Mesenchymal stem cell (in vitro differentiated cells and primary cell): ENCODE results near the gene MRTFA.
"Not testable (repeated sequence)": the region's sequence is repeated elsewhere in the genome, so short reads cannot be mapped to it uniquely, and the experiment has no call there.

Experiments
- DNase-seq: peaks from one replicate; pipeline ENCODE4 v3.0.0-alpha.2; 2013
- H2AFZ ChIP-seq: one replicate; pipeline ENCODE4 v1.6.1; 2013; ENCODE audit warnings: low read depth, mild to moderate bottlenecking, control low read depth, inconsistent platforms, low read length, moderate library complexity
- H2AK5ac ChIP-seq: 2 replicates; pipeline ENCODE4 v1.6.1; 2013; ENCODE audit warnings: low read length, moderate library complexity, mild to moderate bottlenecking, inconsistent platforms; ENCODE audit not compliant: severe bottlenecking
- H2BK120ac ChIP-seq: one replicate; pipeline ENCODE4 v1.6.1; 2013; ENCODE audit warnings: low read depth, mild to moderate bottlenecking, inconsistent platforms, low read length, moderate library complexity
- H2BK12ac ChIP-seq, 2 experiments: one replicate each; pipeline ENCODE4 v1.6.1; 2013; ENCODE audit warnings: inconsistent platforms in 2 of 2, low read length in 2 of 2, mild to moderate bottlenecking in 2 of 2, moderate library complexity in 2 of 2, control low read depth in 1 of 2
- H2BK15ac ChIP-seq: one replicate; pipeline ENCODE4 v1.6.1; 2013; ENCODE audit warnings: mild to moderate bottlenecking, low read depth, inconsistent platforms; ENCODE audit not compliant: poor library complexity, severe bottlenecking
- H2BK5ac ChIP-seq: 2 replicates; pipeline ENCODE4 v1.6.1; 2013; ENCODE audit warnings: low read depth, mild to moderate bottlenecking, low read length, control low read depth, inconsistent platforms; ENCODE audit not compliant: poor library complexity, severe bottlenecking
- H3K14ac ChIP-seq, 2 experiments: one replicate each; pipeline ENCODE4 v1.6.1; 2013; ENCODE audit warnings: inconsistent platforms in 2 of 2, low read length in 2 of 2, control low read depth in 1 of 2, mild to moderate bottlenecking in 1 of 2, moderate library complexity in 1 of 2
- H3K18ac ChIP-seq, 2 experiments: one replicate each; pipeline ENCODE4 v1.6.1; 2013; ENCODE audit warnings: inconsistent platforms in 2 of 2, low read length in 2 of 2, control low read depth in 1 of 2, low read depth in 1 of 2, mild to moderate bottlenecking in 1 of 2
- H3K23ac ChIP-seq, 2 experiments: one replicate each; pipeline ENCODE4 v1.6.1; 2013; ENCODE audit warnings: inconsistent platforms in 2 of 2, low read length in 2 of 2, mild to moderate bottlenecking in 2 of 2, moderate library complexity in 2 of 2, control low read depth in 1 of 2
- H3K27ac ChIP-seq: 2 replicates; pipeline ENCODE4 v1.5.1; 2013; ENCODE audit warnings: mild to moderate bottlenecking, moderate library complexity, low read length, control low read depth, inconsistent platforms; ENCODE audit not compliant: poor library complexity, severe bottlenecking
- H3K27me3 ChIP-seq, 2 experiments: 2 replicates each; pipeline versions ENCODE4 v1.6.1 to v1.7.0; 2013; ENCODE audit warnings: low read length in 2 of 2, mild to moderate bottlenecking in 2 of 2, moderate library complexity in 2 of 2, control low read depth in 1 of 2, inconsistent platforms in 1 of 2; ENCODE audit not compliant: control insufficient read depth in 1 of 2, insufficient read depth in 1 of 2
- H3K36me3 ChIP-seq, 2 experiments: 2 replicates each; pipeline versions ENCODE4 v1.6.1 to v1.7.0; 2013; ENCODE audit warnings: low read length in 2 of 2, control low read depth in 1 of 2, inconsistent platforms in 1 of 2, low read depth in 1 of 2, mild to moderate bottlenecking in 1 of 2; ENCODE audit not compliant: insufficient read depth in 2 of 2, control insufficient read depth in 1 of 2
- H3K4ac ChIP-seq, 2 experiments: one replicate each; pipeline ENCODE4 v1.6.1; 2013; ENCODE audit warnings: inconsistent platforms in 2 of 2, low read length in 2 of 2, mild to moderate bottlenecking in 2 of 2, moderate library complexity in 2 of 2, control low read depth in 1 of 2, low read depth in 1 of 2
- H3K4me1 ChIP-seq: 2 replicates; pipeline ENCODE4 v1.6.1; 2013; ENCODE audit warnings: low read depth, low read length, control low read depth; ENCODE audit not compliant: control insufficient read depth, insufficient read depth
- H3K4me2 ChIP-seq: 2 replicates; pipeline ENCODE4 v1.6.1; 2013; ENCODE audit warnings: low read length, mild to moderate bottlenecking, inconsistent platforms; ENCODE audit not compliant: poor library complexity, severe bottlenecking
- H3K4me3 ChIP-seq, 2 experiments: 2 replicates each; pipeline versions ENCODE4 v1.5.1 to v1.7.0; 2013; ENCODE audit warnings: low read length in 2 of 2, mild to moderate bottlenecking in 2 of 2, control low read depth in 1 of 2, low read depth in 1 of 2; ENCODE audit not compliant: insufficient read depth in 1 of 2
- H3K79me1 ChIP-seq: replicated peaks from 2 replicates; pipeline ENCODE4 v1.6.1; 2013; ENCODE audit warnings: mild to moderate bottlenecking, control low read depth, low read length, inconsistent platforms; ENCODE audit not compliant: poor library complexity, severe bottlenecking
- H3K9ac ChIP-seq: 2 replicates; pipeline ENCODE4 v1.7.0; 2013; ENCODE audit warnings: mild to moderate bottlenecking, low read length, moderate library complexity
- H3K9me3 ChIP-seq: 2 replicates; pipeline ENCODE4 v1.7.0; 2013; ENCODE audit warnings: mild to moderate bottlenecking, low read length; ENCODE audit not compliant: control insufficient read depth
- H4K8ac ChIP-seq: one replicate; pipeline ENCODE4 v1.6.1; 2013; ENCODE audit warnings: inconsistent platforms, mild to moderate bottlenecking, low read length, moderate library complexity
- H4K91ac ChIP-seq: one replicate; pipeline ENCODE4 v1.6.1; 2013; ENCODE audit warnings: mild to moderate bottlenecking, low read length, inconsistent platforms
- WGBS: methylation state at CpG from one replicate; pipeline ENCODE4 v1.1.7; 2013; ENCODE audit warnings: mixed read lengths; 5-methylcytosine and 5-hydroxymethylcytosine counted together

The MRTFA gene

GRCh38 chr22:40678493-40679248 lies 42.2 kb upstream of the MRTFA start:
- H2BK5ac ChIP-seq, result no peak overlapping the region
- peak overlapping the region in 1 of 2 experiments; percentile 69 for H3K4me3 ChIP-seq
- no peaks in the 10 kb centered on the region for H3K9me3 ChIP-seq
- peaks cover 0 to 13% of the 10 kb centered on the region in 2 experiments for H3K27me3 ChIP-seq
- peak overlapping the region; percentile 64 for H3K4me2 ChIP-seq
- no peak overlapping the region for H2AK5ac ChIP-seq
- peak overlapping the region; percentile 43 for H3K9ac ChIP-seq
- no peak overlapping the region for H2BK120ac ChIP-seq
- H3K36me3 ChIP-seq, result peaks cover 0 to 10% of the 10 kb centered on the region in 2 experiments
- H2BK15ac ChIP-seq, result no peak overlapping the region
- peak overlapping the region in 1 of 2 experiments; percentile 7 for H3K18ac ChIP-seq
- H3K79me1 ChIP-seq, result no peaks in the 10 kb centered on the region
- peak overlapping the region in 1 of 2 experiments; percentile 22 for H3K14ac ChIP-seq
- WGBS, result 82% methylated on average over 14 of the region's 14 CpGs
- no peak overlapping the region for H4K91ac ChIP-seq
- no peak overlapping the region for H4K8ac ChIP-seq
- H2AFZ ChIP-seq, result no peak overlapping the region
- no peak overlapping the region for H2BK12ac ChIP-seq
- no peak for DNase-seq
- H3K23ac ChIP-seq, result no peak overlapping the region
- no peak overlapping the region for H3K27ac ChIP-seq
- H3K4ac ChIP-seq, result no peak overlapping the region
- H3K4me1 ChIP-seq, result peaks cover 16% of the 10 kb centered on the region

GRCh38 chr22:40676644-40677043 lies 40.1 kb upstream of the MRTFA start:
- 92% methylated on average over 3 of the region's 3 CpGs for WGBS
- Histone ChIP-seq H4K8ac (no peak overlapping the region), H2BK5ac (no peak overlapping the region), H3K4me1 (peaks cover 16% of the 10 kb centered on the region), H3K79me1 (no peaks in the 10 kb centered on the region), H3K14ac (no peak overlapping the region), H3K23ac (no peak overlapping the region), H3K4me3 (no peak overlapping the region), H3K27ac (no peak overlapping the region), H4K91ac (no peak overlapping the region), H3K9ac (no peak overlapping the region), H2BK15ac (no peak overlapping the region), H3K27me3 (peaks cover 0 to 13% of the 10 kb centered on the region in 2 experiments), H3K4ac (no peak overlapping the region), H2BK12ac (no peak overlapping the region), H3K36me3 (peaks cover 0 to 8% of the 10 kb centered on the region in 2 experiments), H2AK5ac (no peak overlapping the region), H3K18ac (no peak overlapping the region), H2AFZ (no peak overlapping the region), H2BK120ac (no peak overlapping the region), H3K4me2 (no peak overlapping the region), H3K9me3 (no peaks in the 10 kb centered on the region)
- DNase-seq, result no peak

- not testable (repeated sequence) for H3K9me3 ChIP-seq, H3K4ac ChIP-seq, H2BK12ac ChIP-seq, H3K36me3 ChIP-seq, H2BK5ac ChIP-seq, H3K79me1 ChIP-seq, H3K4me2 ChIP-seq, H3K18ac ChIP-seq, H2BK120ac ChIP-seq, H4K8ac ChIP-seq, H2AK5ac ChIP-seq, H3K27ac ChIP-seq, DNase-seq, H2BK15ac ChIP-seq, H3K4me3 ChIP-seq, H2AFZ ChIP-seq, H3K14ac ChIP-seq, H4K91ac ChIP-seq, H3K9ac ChIP-seq, H3K23ac ChIP-seq
- Histone ChIP-seq H3K4me1 (peaks cover 16% of the 10 kb centered on the region), H3K27me3 (peaks cover 0 to 13% of the 10 kb centered on the region in 2 experiments)
- WGBS, result 92% methylated on average over 4 of the region's 4 CpGs
Measured at GRCh38 chr22:40676166-40676565, 39.6 kb upstream of the MRTFA start.

- Histone ChIP-seq H2BK15ac (no peak overlapping the region), H3K23ac (no peak overlapping the region), H4K8ac (no peak overlapping the region), H2AK5ac (no peak overlapping the region), H3K4me3 (no peak overlapping the region), H3K36me3 (no peaks in the 10 kb centered on the region), H3K9me3 (no peaks in the 10 kb centered on the region), H2BK12ac (no peak overlapping the region), H2AFZ (no peak overlapping the region), H3K4me2 (no peak overlapping the region), H2BK120ac (no peak overlapping the region), H2BK5ac (no peak overlapping the region), H3K18ac (no peak overlapping the region), H3K4me1 (peaks cover 9% of the 10 kb centered on the region), H3K27ac (no peak overlapping the region), H3K9ac (no peak overlapping the region), H4K91ac (no peak overlapping the region), H3K4ac (no peak overlapping the region), H3K14ac (no peak overlapping the region), H3K79me1 (no peaks in the 10 kb centered on the region), H3K27me3 (peaks cover 0 to 9% of the 10 kb centered on the region in 2 experiments)
- 92% methylated on average over 4 of the region's 4 CpGs for WGBS
- no peak for DNase-seq
Measured at GRCh38 chr22:40674274-40674673, 37.8 kb upstream of the MRTFA start.
